ENCODE results near the gene FARSB. TPM values are rescaled to one million over a fixed set of nuclear protein-coding genes. Genes with fewer than 3 reads are reported as not detected.

Gene FARSB
- total RNA-seq, 1 donor from 2014 or later: 23.1 TPM

- DNase-seq (ENCODE audit: low read depth) (no peak), FAIRE-seq (no peak)
- no peaks in the 10 kb centered on the region for H3K36me3 Mint-ChIP-seq (ENCODE audit: low read depth, unreplicated experiment)
- Histone ChIP-seq H3K9ac (ENCODE audit: low read length) (no peak overlapping the region), H3K9me3 (ENCODE audit: insufficient read depth, low read depth, low read length) (no peaks in the 10 kb centered on the region), H3K4me1 (ENCODE audit: insufficient read depth, low read length) (no peaks in the 10 kb centered on the region), H3K27me3 (ENCODE audit: insufficient read depth, low read length) (no peaks in the 10 kb centered on the region), H4K20me1 (ENCODE audit: insufficient read depth, low read length) (no peaks in the 10 kb centered on the region), H3K4me2 (ENCODE audit: low read length) (no peak overlapping the region), H3K27ac (ENCODE audit: low read depth, low read length) (no peak overlapping the region), H3K36me3 (ENCODE audit: insufficient read depth, low read length) (no peaks in the 10 kb centered on the region), H3K4me3 (ENCODE audit: insufficient read depth, low read depth, low read length) (no peak overlapping the region), H3K79me2 (ENCODE audit: insufficient read depth, low read length) (no peaks in the 10 kb centered on the region), H2AFZ (ENCODE audit: low read depth, low read length) (no peak overlapping the region)
- no peaks in the 10 kb centered on the region for H3K9me3 Mint-ChIP-seq (ENCODE audit: unreplicated experiment)
- peaks cover 5% of the 10 kb centered on the region for H3K27me3 Mint-ChIP-seq (ENCODE audit: low read depth, unreplicated experiment)
- no peak for TF ChIP-seq CTCF (IDR thresholded peaks at IDR 0.05; ENCODE audit: insufficient read depth, low read depth, low read length)
- TF ChIP-seq EZH2 (IDR thresholded peaks at IDR 0.05; ENCODE audit: insufficient read depth, low read length): no peak
- peaks cover 3% of the 10 kb centered on the region for H3K4me1 Mint-ChIP-seq (ENCODE audit: low read depth, unreplicated experiment)
- H3K4me3 Mint-ChIP-seq (ENCODE audit: unreplicated experiment): no peak overlapping the region
- no peak overlapping the region for H3K27ac Mint-ChIP-seq (ENCODE audit: unreplicated experiment)
Observed at GRCh38 chr2:222521099-222521498, 134.8 kb downstream of the FARSB start.

Other genes with a start within 250 kb of the FARSB start
- 0.19 and 0.20 TPM in 2 replicates for gene SGPP2, start 231.5 kb downstream of the FARSB start, total RNA-seq
- not detected in 2 replicates for gene MOGAT1, start 15.6 kb upstream of the FARSB start, total RNA-seq
- 144 and 163 TPM in 2 replicates for gene ACSL3, start 204.9 kb upstream of the FARSB start, total RNA-seq